Heart right ventricle (tissue), 16 donors: ENCODE measurements around the gene MAPRE2. TPM values are rescaled to one million over a fixed set of nuclear protein-coding genes. Genes with fewer than 3 reads are reported as not detected.

Experiments used
- ATAC-seq, 8 donors: fragments of 200-7000 bp; cut with Tn5 transposase; one replicate each; pipeline ENCODE4 v1.9.1; 2020; ENCODE audit warnings: mild to moderate bottlenecking in 8 of 8, moderate library complexity in 8 of 8, moderate number of reproducible peaks in 1 of 8
- DNase-seq, 2 donors: peaks; one replicate each; pipeline ENCODE4 v3.0.0-alpha.2; 2020
- H3K27ac ChIP-seq, 10 donors: fragments of 200-600 bp; sonication (generic) in 2 of 10; one replicate each; pipeline versions ENCODE4 v1.5.0 to v1.8.0; 2020 to 2022; ENCODE audit warnings: mild to moderate bottlenecking in 3 of 10
- H3K27me3 ChIP-seq, 7 donors: fragments of 200-600 bp; one replicate each; pipeline ENCODE4 v1.8.0; 2021 to 2022; ENCODE audit warnings: mild to moderate bottlenecking in 2 of 7
- H3K36me3 ChIP-seq, 9 donors: fragments of 200-600 bp; sonication (generic) in 1 of 9; one replicate each; pipeline versions ENCODE4 v1.5.0 to v1.8.0; 2020 to 2022; ENCODE audit warnings: mild to moderate bottlenecking in 2 of 9
- H3K4me1 ChIP-seq, 9 donors: fragments of 200-600 bp; sonication (generic) in 1 of 9; one replicate each; pipeline versions ENCODE4 v1.5.0 to v1.8.0; 2020 to 2022; ENCODE audit warnings: mild to moderate bottlenecking in 4 of 9
- H3K4me3 ChIP-seq, 10 donors: fragments of 200-600 bp; sonication (generic) in 2 of 10; one replicate each; pipeline versions ENCODE4 v1.5.0 to v1.8.0; 2020 to 2022; ENCODE audit warnings: mild to moderate bottlenecking in 7 of 10, moderate library complexity in 2 of 10
- H3K9me3 ChIP-seq, 11 donors: fragments of 200-600 bp in 10 of 11; sonication (generic) in 2 of 11; one replicate each; pipeline versions ENCODE4 v1.5.0 to v1.8.0; 2013 to 2022; ENCODE audit warnings: mild to moderate bottlenecking in 2 of 11, control low read depth in 1 of 11, moderate library complexity in 1 of 11
- WGBS, 2 donors: extraction: QIAGEN DNeasy Blood & Tissue Kit; methylation state at CpG; one replicate each; pipeline ENCODE4 v1.1.7; 2013; ENCODE audit warnings: inconsistent platforms in 1 of 2; 5-methylcytosine and 5-hydroxymethylcytosine counted together
- intact Hi-C, 10 donors: fragments of 100-400 bp; cut with DNase I; formaldehyde crosslinking; loops; one replicate each; pipeline versions ENCODE4 v1.11.1 to v1.14.2; 2022
- polyA plus RNA-seq, 2 donors: library from polyadenylated mRNA; stranded (reverse); fragments of 200-250 nt; gene quantifications; one replicate each; pipeline ENCODE4 v1.2.3, GENCODE V29; 2013
- total RNA-seq, 10 donors: library from RNA; stranded (reverse); fragmentation: NEBNext Ultra II Directional in 3 of 10; extraction: Animal tissue kit (Norgen Biotek cat#: 25700) in 3 of 10; gene quantifications; one replicate each; pipeline versions ENCODE4 v1.2.1 to v1.2.4, GENCODE V29; 2021 to 2023
- TF ChIP-seq, protein P1 (sequence below), 9 donors: fragments of 200-600 bp; sonication (generic) in 2 of 9; IDR thresholded peaks; one replicate each; pipeline versions ENCODE4 v1.5.0 to v1.8.0; 2021 to 2022; ENCODE audit warnings: antibody characterized with exemption in 9 of 9, mild to moderate bottlenecking in 5 of 9, moderate library complexity in 1 of 9
- donor health status: Arrhythmogenic right ventricular cardiomyopathy.
- donor health status: ischemic (EF 13 %, LVEDD 7.1; RV severe dilation, severe dysfunction).
- donor health status: healthy with polysubstance abuse.
- donor health status: DM: no; HTN: yes; CAD: no.
- donor health status: DM: no; HTN: no; CAD: no.
- donor health status: ischemic (EF 25% LVEDD 6.9; RV normal size, moderate dysfunction).
- donor health status: ischemic (EF 25% LVEDD 5.7; RV mildly dilated, moderate dysfunction).
- donor health status: healthy.
- donor health status: DM: yes; HTN: yes; CAD: no.
- donor health status: Ischemic cardiomyopathy.
- donor health status: ischemic (EF 35%, LVEDD 5.7; RV mildly dilated, moderate dysfunction).
- donor health status: nonischemic (EF 11% LVEDD 7.7; RV severe dilation, severe dysfunction).
- donor health status: DM: yes; HTN: yes; CAD: no.
- donor health status: PGD.
- donor health status: ischemic (EF 29% LVEDD 5.4; RV normal size, mild dysfunction).
- donor health status: nonischemic (EF 23%, LVEDD 6.1; RV moderate dilation, normal function).

MAPRE2 gene
- total and polyA plus RNA-seq, 12 donors: 31.7 to 211 (median 130) TPM

DNA sequence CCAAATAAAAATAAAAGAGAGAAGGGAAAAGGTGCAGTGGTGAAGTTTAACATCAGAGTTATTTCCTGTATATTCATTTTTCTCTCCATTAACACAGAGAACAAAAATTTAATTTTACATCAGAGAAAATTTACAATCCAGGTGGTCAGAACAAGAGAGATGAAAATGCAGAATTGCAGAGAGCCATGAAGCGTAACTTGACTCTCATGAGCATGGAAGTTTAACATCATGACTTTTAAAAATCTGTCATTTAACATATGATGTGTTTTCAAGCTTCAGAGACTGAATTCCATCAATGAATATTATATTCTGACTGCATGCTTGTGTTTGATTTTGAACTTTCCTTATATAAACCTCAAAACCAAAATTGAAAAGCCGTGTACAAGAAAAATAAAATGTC lies 120.3 kb downstream of the MAPRE2 start:
- H3K9me3 ChIP-seq: no peaks in the 10 kb centered on the region
- H3K4me3 ChIP-seq: no peak overlapping the region
- H3K4me1 ChIP-seq: peaks cover 3 to 22% (median 15%) of the 10 kb centered on the region in 9 donors
- ATAC-seq (no peak), DNase-seq (no peak)
- WGBS, 2 donors: 93 to 96% methylated on average over 2 of the region's 2 CpGs
- TF ChIP-seq, protein P1, sequence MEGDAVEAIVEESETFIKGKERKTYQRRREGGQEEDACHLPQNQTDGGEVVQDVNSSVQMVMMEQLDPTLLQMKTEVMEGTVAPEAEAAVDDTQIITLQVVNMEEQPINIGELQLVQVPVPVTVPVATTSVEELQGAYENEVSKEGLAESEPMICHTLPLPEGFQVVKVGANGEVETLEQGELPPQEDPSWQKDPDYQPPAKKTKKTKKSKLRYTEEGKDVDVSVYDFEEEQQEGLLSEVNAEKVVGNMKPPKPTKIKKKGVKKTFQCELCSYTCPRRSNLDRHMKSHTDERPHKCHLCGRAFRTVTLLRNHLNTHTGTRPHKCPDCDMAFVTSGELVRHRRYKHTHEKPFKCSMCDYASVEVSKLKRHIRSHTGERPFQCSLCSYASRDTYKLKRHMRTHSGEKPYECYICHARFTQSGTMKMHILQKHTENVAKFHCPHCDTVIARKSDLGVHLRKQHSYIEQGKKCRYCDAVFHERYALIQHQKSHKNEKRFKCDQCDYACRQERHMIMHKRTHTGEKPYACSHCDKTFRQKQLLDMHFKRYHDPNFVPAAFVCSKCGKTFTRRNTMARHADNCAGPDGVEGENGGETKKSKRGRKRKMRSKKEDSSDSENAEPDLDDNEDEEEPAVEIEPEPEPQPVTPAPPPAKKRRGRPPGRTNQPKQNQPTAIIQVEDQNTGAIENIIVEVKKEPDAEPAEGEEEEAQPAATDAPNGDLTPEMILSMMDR (IDR thresholded peaks at IDR 0.05): no peak
- H3K27ac ChIP-seq: no peak overlapping the region
- intact Hi-C loops: no loop called here
- H3K27me3 ChIP-seq: no peaks in the 10 kb centered on the region
- H3K36me3 ChIP-seq: no peaks in the 10 kb centered on the region

DNA sequence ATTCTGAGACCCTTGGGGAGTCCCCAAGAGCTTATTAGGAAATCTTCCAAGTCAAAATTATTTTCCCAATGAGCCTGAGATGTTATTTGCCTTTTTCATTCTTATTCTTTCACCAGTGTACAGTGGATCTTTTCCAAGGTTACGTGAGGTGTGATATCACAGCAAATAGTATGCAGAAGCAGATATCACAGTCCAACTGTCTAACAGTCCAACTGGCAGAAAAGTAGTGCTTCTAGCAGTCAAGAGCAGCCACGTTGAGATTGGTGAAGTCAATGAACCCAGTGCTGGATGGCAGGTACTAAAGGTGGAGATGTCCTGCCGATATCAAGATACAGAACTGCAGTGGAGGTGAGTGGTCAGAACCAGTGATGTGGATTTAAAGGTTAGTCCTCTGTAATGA lies 120.7 kb downstream of the MAPRE2 start:
- WGBS, 2 donors: 67 to 78% methylated on average over 3 of the region's 3 CpGs

DNA sequence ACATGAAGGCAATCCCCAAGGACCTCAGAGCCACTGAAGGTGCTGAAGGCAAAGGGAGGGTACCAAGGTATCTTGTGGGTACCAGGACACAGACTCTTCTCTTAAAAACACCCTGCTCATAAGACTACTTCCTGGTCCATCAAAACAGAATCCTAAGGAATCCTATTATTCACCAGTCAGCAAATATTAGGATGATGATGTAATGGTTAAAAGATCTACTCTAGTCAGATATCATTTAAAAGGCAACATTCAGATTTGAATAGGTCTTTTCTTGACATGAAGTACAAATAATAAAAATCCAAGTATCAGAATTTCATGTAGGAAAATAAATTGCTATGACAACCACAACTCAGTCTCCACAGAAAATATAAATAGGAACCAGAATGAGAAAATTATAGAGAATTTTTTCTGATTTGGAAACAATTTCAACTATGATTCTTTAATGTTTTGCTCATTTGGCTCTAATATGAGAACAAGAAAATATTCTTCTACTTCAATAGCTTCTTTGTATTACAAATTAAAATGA lies 121.9 kb downstream of the MAPRE2 start:
- DNase-seq (no peak), ATAC-seq (no peak)
- Histone ChIP-seq H3K4me3 (no peak overlapping the region), H3K4me1 (peaks cover 3 to 22% (median 15%) of the 10 kb centered on the region in 9 donors), H3K9me3 (no peaks in the 10 kb centered on the region), H3K36me3 (no peaks in the 10 kb centered on the region), H3K27me3 (no peaks in the 10 kb centered on the region), H3K27ac (peak overlapping the region in 4 of 10 donors; percentile 46 to 74 (median 58))
- TF ChIP-seq, protein P1 (IDR thresholded peaks at IDR 0.05): no peak
- intact Hi-C loops: no loop called here

More for the DNA sequence above, 120.7 kb downstream of the MAPRE2 start:
- no peak for DNase-seq
- TF ChIP-seq, protein P1 (IDR thresholded peaks at IDR 0.05): no peak
- ATAC-seq: no peak
- Histone ChIP-seq H3K27me3 (no peaks in the 10 kb centered on the region), H3K9me3 (no peaks in the 10 kb centered on the region), H3K4me1 (peaks cover 3 to 22% (median 15%) of the 10 kb centered on the region in 9 donors), H3K36me3 (no peaks in the 10 kb centered on the region), H3K4me3 (no peak overlapping the region), H3K27ac (no peak overlapping the region)
- intact Hi-C loops: no loop called here

DNA sequence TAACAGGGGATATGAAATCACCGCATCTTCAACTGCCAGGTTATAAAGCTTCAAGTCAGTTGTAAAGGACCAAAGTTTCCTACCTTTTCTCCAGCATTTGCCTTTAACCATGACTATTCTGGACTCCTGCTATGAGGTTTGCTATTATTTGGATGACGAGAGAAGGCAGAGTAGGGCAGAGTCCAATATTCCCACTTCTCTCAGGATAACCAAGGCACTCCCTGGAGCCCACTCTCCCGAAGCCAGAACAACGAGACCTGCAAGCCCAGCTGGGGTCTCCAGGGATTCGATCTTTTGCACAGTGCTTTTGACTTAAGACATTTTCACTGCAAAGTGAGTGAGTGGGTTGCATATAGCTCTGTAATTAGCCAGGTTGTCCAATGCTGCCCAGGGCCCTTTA lies 122.5 kb downstream of the MAPRE2 start:
- WGBS, 2 donors: 81 to 88% methylated on average over 5 of the region's 5 CpGs
- ATAC-seq (peak in 3 of 8 donors; percentile 18 to 45 (median 38)), DNase-seq (no peak)
- Histone ChIP-seq H3K9me3 (no peaks in the 10 kb centered on the region), H3K4me3 (no peak overlapping the region), H3K27me3 (no peaks in the 10 kb centered on the region), H3K36me3 (no peaks in the 10 kb centered on the region), H3K27ac (peak overlapping the region in 9 of 10 donors; percentile 37 to 74 (median 46)), H3K4me1 (peaks cover 3 to 22% (median 15%) of the 10 kb centered on the region in 9 donors)
- intact Hi-C loops: no loop called here
- TF ChIP-seq, protein P1 (IDR thresholded peaks at IDR 0.05): no peak
